Measurements from ENCODE around the gene RHOF.

RHOF gene

DNA sequence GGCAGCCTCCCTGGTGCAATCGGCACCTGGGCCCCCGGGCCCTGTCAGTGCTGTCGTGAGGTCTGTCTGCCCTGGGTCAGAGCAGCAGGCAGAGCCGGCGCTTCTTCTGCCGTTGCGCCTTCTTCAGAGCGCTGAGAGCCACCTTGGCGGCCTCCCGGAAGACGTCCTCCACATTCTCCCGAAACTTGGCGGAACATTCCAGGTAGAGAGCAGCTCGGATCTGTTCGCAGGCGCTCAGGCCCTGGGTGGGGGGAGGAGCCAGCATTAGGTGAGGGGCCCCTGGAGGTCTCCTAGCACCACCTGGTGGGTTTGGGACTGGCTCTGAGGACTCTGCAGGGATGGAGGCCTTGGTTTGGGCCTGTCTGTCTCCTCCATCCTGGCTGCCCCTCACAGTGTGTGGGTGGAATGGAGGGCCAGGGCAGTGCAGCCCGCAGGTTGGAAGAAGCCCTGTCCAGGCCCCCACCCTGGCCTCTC lies 14.0 kb downstream of the RHOF start:
- TF ChIP-seq, protein P1, sequence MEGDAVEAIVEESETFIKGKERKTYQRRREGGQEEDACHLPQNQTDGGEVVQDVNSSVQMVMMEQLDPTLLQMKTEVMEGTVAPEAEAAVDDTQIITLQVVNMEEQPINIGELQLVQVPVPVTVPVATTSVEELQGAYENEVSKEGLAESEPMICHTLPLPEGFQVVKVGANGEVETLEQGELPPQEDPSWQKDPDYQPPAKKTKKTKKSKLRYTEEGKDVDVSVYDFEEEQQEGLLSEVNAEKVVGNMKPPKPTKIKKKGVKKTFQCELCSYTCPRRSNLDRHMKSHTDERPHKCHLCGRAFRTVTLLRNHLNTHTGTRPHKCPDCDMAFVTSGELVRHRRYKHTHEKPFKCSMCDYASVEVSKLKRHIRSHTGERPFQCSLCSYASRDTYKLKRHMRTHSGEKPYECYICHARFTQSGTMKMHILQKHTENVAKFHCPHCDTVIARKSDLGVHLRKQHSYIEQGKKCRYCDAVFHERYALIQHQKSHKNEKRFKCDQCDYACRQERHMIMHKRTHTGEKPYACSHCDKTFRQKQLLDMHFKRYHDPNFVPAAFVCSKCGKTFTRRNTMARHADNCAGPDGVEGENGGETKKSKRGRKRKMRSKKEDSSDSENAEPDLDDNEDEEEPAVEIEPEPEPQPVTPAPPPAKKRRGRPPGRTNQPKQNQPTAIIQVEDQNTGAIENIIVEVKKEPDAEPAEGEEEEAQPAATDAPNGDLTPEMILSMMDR (IDR thresholded peaks at IDR 0.05; ENCODE audit: low read depth, low read length), result no peak

DNA sequence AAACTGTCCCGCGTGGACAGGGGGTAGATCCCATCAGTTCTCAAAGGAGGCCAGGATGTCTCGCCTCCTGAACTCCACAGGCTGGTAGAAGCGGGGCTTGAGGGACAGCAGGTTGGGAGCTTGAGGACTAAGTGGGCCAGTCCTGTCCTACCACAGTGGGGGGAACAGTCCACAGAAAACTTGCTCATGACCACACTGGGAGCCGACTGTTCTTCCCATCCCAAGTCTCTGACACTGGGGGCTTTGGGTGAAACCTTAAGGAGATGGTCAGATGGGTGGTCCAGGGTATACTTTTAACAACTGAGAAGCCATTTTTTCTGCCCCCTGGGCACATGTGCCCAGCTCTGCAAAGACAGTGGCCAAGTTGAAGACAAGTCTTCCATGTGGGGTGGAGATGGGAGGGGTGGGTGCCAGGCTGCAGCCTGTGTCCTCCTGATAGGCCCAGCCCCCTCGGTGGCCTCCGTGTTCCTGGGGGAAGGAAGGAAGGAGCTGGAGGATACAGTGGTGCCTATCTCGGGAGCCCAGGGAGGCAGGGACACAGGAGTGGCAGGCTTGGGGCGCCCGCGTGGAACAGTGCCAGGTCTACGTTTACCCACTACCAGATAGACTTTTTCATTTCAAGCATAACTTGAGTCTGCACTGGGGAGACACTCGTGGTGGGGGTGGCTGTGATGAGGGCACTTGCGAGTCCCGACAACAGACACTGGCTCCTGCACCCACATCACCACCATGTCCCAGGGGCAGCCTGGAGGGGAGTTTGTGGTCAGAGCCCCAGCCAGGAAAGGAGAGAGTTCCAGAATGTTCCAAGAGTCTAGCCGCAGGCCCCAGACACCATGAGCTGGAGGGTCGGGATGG lies 14.7 kb downstream of the RHOF start:
- Histone ChIP-seq H3K4me1 (peaks cover 3% of the 10 kb centered on the region), H3K9me3 (no peaks in the 10 kb centered on the region), H3K36me3 (peaks cover 13% of the 10 kb centered on the region; the same call in 1 of the 2 replicates), H3K27me3 (no peaks in the 10 kb centered on the region), H3K4me3 (ENCODE audit: low read depth, low read length) (no peak overlapping the region)
- no peak for DNase-seq
- TF ChIP-seq, protein P1 (IDR thresholded peaks at IDR 0.05; ENCODE audit: low read depth, low read length), result no peak

More for the DNA sequence above, 14.0 kb downstream of the RHOF start:
- no peak for DNase-seq
- no peaks in the 10 kb centered on the region for H3K9me3 ChIP-seq
- peaks cover 3% of the 10 kb centered on the region for H3K4me1 ChIP-seq
- H3K4me3 ChIP-seq (ENCODE audit: low read depth, low read length), result no peak overlapping the region
- H3K36me3 ChIP-seq, result peaks cover 13% of the 10 kb centered on the region; the same call in 1 of the 2 replicates
- no peaks in the 10 kb centered on the region for H3K27me3 ChIP-seq

DNA sequence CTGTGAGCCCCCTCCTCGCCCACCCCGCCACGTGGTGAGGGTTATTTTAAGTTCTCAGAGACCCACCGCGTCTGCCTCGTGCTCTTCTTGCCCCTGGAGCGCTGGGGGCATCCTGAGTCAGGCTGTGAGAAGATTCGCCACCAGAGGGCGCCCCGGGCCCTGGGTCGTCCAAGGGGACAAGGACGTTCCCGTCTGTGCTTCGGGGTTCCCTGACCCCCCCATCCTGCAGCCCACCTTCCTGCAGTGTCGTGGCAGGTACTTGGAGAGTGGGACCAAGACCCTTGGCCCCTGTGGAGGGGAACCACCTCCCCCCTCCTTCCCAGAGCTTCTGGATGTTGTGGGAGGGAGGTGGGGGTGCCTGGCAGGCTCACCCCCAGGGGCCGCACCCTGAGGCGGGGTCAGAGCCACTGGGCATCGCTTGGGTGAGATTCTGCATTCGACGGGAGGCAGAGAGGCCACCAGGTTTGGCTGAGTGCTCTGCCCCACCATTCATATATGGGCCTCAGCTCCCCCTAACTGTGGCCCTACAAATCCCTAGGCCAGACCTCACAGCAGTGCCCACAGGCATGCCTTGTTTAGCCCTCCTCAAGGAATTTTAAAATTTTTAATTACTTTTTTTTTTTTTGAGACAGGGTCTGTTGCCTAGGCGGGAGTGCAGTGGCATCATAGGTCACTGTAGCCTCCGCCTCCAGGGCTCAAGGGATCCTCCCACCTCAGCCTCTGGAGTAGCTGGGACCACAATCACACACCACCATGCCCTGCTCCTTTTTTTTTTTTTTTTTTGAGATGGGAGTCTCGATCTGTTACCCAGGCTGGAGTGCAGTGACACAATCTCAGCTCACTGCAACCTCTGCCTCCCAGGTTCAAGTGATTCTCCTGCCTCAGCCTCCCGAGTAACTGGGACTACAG lies 17.0 kb downstream of the RHOF start:
- H3K4me3 ChIP-seq (ENCODE audit: low read depth, low read length), result no peak overlapping the region
- H3K4me1 ChIP-seq, result peaks cover 7% of the 10 kb centered on the region
- peak; percentile 88 for DNase-seq
- no peaks in the 10 kb centered on the region for H3K9me3 ChIP-seq
- H3K36me3 ChIP-seq, result peaks cover 13% of the 10 kb centered on the region; the same call in 1 of the 2 replicates
- TF ChIP-seq, protein P1 (IDR thresholded peaks at IDR 0.05; ENCODE audit: low read depth, low read length), result peak; percentile 83
- no peaks in the 10 kb centered on the region for H3K27me3 ChIP-seq

DNA sequence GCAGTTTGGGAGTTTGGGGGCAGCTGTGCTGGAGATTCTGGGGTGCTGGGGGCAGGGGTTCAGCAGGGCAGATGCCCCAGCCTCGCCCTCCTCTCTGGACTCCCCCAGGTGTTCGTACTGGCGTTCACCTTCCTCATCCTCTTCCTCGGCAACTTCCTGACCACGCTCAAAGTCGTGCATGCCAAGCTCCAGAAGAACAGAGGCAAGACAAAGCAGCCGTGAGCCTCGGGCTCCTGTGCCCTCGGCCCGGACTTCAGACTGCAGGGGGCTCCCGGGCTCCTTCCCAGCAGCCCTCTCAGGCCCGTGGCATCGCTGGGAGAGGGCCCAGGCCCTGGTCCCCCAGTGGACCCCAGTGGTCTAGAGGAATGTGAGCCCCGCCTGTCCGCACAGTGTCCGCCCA lies 18.0 kb downstream of the RHOF start:
- H3K36me3 ChIP-seq, result peaks cover 11% of the 10 kb centered on the region; the same call in 1 of the 2 replicates
- no peak overlapping the region for H3K4me3 ChIP-seq (ENCODE audit: low read depth, low read length)
- TF ChIP-seq, protein P1 (IDR thresholded peaks at IDR 0.05; ENCODE audit: low read depth, low read length), result no peak
- no peaks in the 10 kb centered on the region for H3K27me3 ChIP-seq
- H3K4me1 ChIP-seq, result peaks cover 7% of the 10 kb centered on the region
- no peaks in the 10 kb centered on the region for H3K9me3 ChIP-seq
- DNase-seq, result no peak

DNA sequence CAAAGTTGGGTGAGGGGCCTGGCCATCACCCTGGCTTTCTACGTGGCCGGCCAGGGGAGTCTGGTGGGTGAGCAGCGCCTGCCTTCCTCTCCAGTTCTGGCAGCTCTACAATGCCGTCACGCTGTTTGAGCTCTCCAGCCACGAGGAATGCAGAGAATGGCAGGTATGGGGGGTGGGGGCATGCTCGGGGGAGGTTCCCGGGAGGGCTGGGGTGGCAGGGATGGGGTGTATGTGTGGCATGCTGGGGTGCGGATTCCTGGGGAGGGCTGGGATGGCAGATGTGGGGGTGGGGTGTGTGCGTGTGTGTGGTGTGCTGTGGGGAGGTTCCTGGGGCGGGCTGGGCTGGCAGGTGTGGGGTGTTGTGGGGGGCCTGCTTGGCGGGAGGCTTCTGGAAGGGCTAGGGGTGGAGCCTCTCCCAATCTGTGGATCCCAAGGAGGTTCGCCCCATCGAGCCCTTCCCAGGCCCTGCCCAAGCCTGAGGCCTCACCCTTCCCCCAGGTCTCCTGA lies 18.5 kb downstream of the RHOF start:
- no peak for DNase-seq
- peaks cover 7% of the 10 kb centered on the region for H3K4me1 ChIP-seq
- H3K4me3 ChIP-seq (ENCODE audit: low read depth, low read length), result no peak overlapping the region
- peaks cover 6% of the 10 kb centered on the region; the same call in 1 of the 2 replicates for H3K36me3 ChIP-seq
- no peaks in the 10 kb centered on the region for H3K9me3 ChIP-seq
- no peaks in the 10 kb centered on the region for H3K27me3 ChIP-seq
- TF ChIP-seq, protein P1 (IDR thresholded peaks at IDR 0.05; ENCODE audit: low read depth, low read length), result no peak

Data from BE2C (cell line).